PC-9 (cell line): Measurements from ENCODE around the gene KIF26B. TPM values are rescaled to one million over a fixed set of nuclear protein-coding genes. Genes with fewer than 3 reads are reported as not detected.

Experiments used
- BruUV-seq: library from RNA; stranded (reverse); fragments of 400-500 nt; replicated peaks from 2 replicates; lab custom pipeline; 2021; lab: Mats Ljungman, UMichigan
- CTCF ChIA-PET: fragments of 300-600 bp; sonication (Branson Sonifier 250); formaldehyde crosslinking; loops from one replicate; lab custom pipeline; 2022; ENCODE audit warnings: antibody characterized with exemption; lab: Charles Lee
- POLR2A ChIA-PET: fragments of 300-600 bp; sonication (Branson Sonifier 250); formaldehyde crosslinking; loops from one replicate; lab custom pipeline; 2022; ENCODE audit warnings: antibody characterized with exemption; ENCODE audit not compliant: unreplicated experiment; lab: Charles Lee
- DNase-seq, 2 experiments: peaks; one replicate each; pipeline versions ENCODE4 v3.0.0 to v3.0.0-alpha.2; 2015 to 2022; ENCODE audit warnings: mixed read lengths in 1 of 2
- H2AFZ ChIP-seq: fragments of 200-600 bp; sonication (generic); 2 replicates; pipeline ENCODE4 v1.8.1; 2017; ENCODE audit warnings: antibody characterized with exemption
- H3F3A ChIP-seq: fragments of 200-600 bp; sonication (generic); 2 replicates; pipeline ENCODE4 v1.8.1; 2017; ENCODE audit warnings: antibody characterized with exemption, mild to moderate bottlenecking, low read depth; ENCODE audit not compliant: insufficient read depth
- H3K27ac ChIP-seq: fragments of 200-600 bp; sonication (generic); 2 replicates; pipeline ENCODE4 v1.6.1; 2016; ENCODE audit warnings: mixed run types
- H3K27me3 ChIP-seq: fragments of 200-600 bp; sonication (generic); 2 replicates; pipeline ENCODE4 v1.6.1; 2016; ENCODE audit warnings: low read depth, mixed run types; ENCODE audit not compliant: insufficient read depth
- H3K36me3 ChIP-seq: fragments of 200-600 bp; sonication (generic); 2 replicates; pipeline ENCODE4 v1.6.1; 2016; ENCODE audit warnings: low read depth, mixed run types
- H3K4me1 ChIP-seq: fragments of 200-600 bp; sonication (generic); replicated peaks from 2 replicates; pipeline ENCODE4 v1.6.1; 2016; ENCODE audit warnings: mixed run types; ENCODE audit not compliant: insufficient read depth
- H3K4me2 ChIP-seq: fragments of 200-600 bp; sonication (generic); 2 replicates; pipeline ENCODE4 v1.6.1; 2017; ENCODE audit warnings: mixed run types
- H3K4me3 ChIP-seq: fragments of 200-600 bp; sonication (generic); 2 replicates; pipeline ENCODE4 v1.6.1; 2016; ENCODE audit warnings: mixed run types
- H3K79me2 ChIP-seq: fragments of 200-600 bp; sonication (generic); 2 replicates; pipeline ENCODE4 v1.6.1; 2017; ENCODE audit warnings: low read depth, mixed run types
- H3K9me2 ChIP-seq: fragments of 200-600 bp; sonication (generic); 2 replicates; pipeline ENCODE4 v1.8.1; 2017; ENCODE audit warnings: mild to moderate bottlenecking; ENCODE audit not compliant: insufficient read depth
- H3K9me3 ChIP-seq: fragments of 200-600 bp; sonication (generic); 2 replicates; pipeline ENCODE4 v1.8.1; 2016; ENCODE audit warnings: low read depth; ENCODE audit not compliant: insufficient read depth
- H4K20me1 ChIP-seq: fragments of 200-600 bp; sonication (generic); 2 replicates; pipeline ENCODE4 v1.8.1; 2017; ENCODE audit not compliant: insufficient read depth
- EZH2 ChIP-seq: fragments of 200-600 bp; sonication (generic); IDR thresholded peaks from 2 replicates; pipeline ENCODE4 v1.8.0; 2017; ENCODE audit warnings: antibody characterized with exemption, low read depth
- intact Hi-C: fragments of 100-400 bp; cut with micrococcal nuclease; formaldehyde crosslinking; loops from one replicate; pipeline ENCODE4 v1.10.0; 2022; ENCODE audit not compliant: unreplicated experiment
- total RNA-seq: library from RNA; stranded (reverse); gene quantifications from 2 replicates; pipeline ENCODE4 v1.2.3, GENCODE V29; 2021
- TF ChIP-seq, protein P1 (sequence below): fragments of 200-600 bp; sonication (generic); conservative IDR thresholded peaks from 2 replicates; pipeline ENCODE4 v1.6.1; 2017; ENCODE audit warnings: mixed run types, antibody characterized with exemption, mild to moderate bottlenecking, moderate library complexity

The KIF26B gene
- total RNA-seq, 1 experiment from 2014 or later, result 0.11 TPM

DNA sequence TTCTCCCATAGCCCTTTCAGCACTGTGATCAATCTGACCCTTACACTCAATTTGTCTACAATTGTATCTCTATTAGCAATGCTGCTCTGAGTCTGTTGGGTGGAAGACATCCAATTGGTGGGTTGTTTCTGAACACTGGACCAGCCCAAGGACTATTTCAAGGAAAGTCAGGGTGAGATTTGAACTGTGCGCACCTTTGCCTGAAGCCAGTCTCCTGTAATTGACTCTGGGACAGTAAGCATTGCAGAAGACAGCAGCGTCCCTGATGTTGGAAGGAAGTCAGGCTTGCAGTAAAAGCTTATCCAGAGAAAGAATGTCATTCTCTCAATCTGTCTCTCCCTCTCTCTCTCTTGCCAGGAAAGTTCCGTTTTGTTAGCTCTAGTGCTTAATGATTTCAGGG lies 233.9 kb downstream of the KIF26B start:
- ChIA-PET POLR2A (no interaction called here), CTCF (no interaction called here)
- Histone ChIP-seq H3K4me2 (no peak overlapping the region), H3K27ac (no peak overlapping the region), H3F3A (no peaks in the 10 kb centered on the region), H2AFZ (no peak overlapping the region), H3K9me3 (no peaks in the 10 kb centered on the region), H3K4me1 (no peaks in the 10 kb centered on the region), H3K27me3 (peaks cover 66% of the 10 kb centered on the region), H4K20me1 (no peaks in the 10 kb centered on the region), H3K4me3 (no peak overlapping the region), H3K9me2 (no peaks in the 10 kb centered on the region), H3K36me3 (no peaks in the 10 kb centered on the region), H3K79me2 (no peaks in the 10 kb centered on the region)
- intact Hi-C loops, result no loop called here
- DNase-seq, result no peak
- TF ChIP-seq, protein P1, sequence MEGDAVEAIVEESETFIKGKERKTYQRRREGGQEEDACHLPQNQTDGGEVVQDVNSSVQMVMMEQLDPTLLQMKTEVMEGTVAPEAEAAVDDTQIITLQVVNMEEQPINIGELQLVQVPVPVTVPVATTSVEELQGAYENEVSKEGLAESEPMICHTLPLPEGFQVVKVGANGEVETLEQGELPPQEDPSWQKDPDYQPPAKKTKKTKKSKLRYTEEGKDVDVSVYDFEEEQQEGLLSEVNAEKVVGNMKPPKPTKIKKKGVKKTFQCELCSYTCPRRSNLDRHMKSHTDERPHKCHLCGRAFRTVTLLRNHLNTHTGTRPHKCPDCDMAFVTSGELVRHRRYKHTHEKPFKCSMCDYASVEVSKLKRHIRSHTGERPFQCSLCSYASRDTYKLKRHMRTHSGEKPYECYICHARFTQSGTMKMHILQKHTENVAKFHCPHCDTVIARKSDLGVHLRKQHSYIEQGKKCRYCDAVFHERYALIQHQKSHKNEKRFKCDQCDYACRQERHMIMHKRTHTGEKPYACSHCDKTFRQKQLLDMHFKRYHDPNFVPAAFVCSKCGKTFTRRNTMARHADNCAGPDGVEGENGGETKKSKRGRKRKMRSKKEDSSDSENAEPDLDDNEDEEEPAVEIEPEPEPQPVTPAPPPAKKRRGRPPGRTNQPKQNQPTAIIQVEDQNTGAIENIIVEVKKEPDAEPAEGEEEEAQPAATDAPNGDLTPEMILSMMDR, result no peak
- TF ChIP-seq EZH2, result no peak
- BruUV-seq, result no TSS peak

DNA sequence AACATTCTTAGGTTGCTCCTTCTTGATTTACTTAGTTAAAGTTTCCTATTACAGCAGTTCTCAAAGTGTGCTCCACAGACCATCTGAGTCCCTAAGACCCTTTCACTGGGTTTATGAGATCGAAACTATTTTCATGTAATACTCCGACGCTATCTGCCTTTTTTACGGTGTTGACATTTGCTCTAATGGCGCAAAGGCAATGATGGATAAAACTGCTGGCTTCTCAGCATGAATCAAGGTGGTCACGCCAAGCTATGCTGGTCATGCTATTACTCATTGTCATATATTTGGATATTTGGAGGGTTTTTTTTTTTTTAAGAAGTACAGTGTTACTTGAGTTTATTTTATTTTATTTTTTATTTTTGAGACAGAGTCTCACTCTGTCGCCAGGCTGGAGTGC lies 235.1 kb downstream of the KIF26B start:
- intact Hi-C loops, result no loop called here
- TF ChIP-seq, protein P1, result no peak
- TF ChIP-seq EZH2, result no peak

DNA sequence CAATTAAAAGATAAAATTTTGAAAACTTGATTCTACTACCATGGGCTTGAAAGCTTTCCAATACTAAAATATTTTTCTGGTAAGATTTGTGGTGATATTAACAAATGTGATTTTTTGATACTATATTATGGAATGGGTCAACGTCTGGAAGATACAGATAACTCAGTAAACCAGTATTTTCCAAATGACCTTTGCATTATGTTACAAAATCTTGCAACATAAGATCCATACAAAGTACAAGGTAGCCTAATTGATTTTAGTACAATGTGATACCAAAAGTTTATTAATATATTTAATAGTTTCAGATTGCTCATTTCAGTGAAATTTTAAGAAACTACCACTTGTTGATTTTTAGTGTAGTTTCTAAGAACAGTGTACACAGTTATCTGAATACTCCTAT lies 236.2 kb downstream of the KIF26B start:
- H3K36me3 ChIP-seq, result no peaks in the 10 kb centered on the region
- H2AFZ ChIP-seq, result no peak overlapping the region
- no peak overlapping the region for H3K4me3 ChIP-seq
- intact Hi-C loops, result no loop called here
- ChIA-PET POLR2A (no interaction called here), CTCF (no interaction called here)
- H3K9me3 ChIP-seq, result no peaks in the 10 kb centered on the region
- no peak overlapping the region for H3K4me2 ChIP-seq
- H3K27me3 ChIP-seq, result peaks cover 60% of the 10 kb centered on the region
- H4K20me1 ChIP-seq, result no peaks in the 10 kb centered on the region
- no peaks in the 10 kb centered on the region for H3K9me2 ChIP-seq
- H3K79me2 ChIP-seq, result no peaks in the 10 kb centered on the region
- H3K4me1 ChIP-seq, result no peaks in the 10 kb centered on the region
- BruUV-seq, result no TSS peak
- H3F3A ChIP-seq, result no peaks in the 10 kb centered on the region
- no peak for TF ChIP-seq EZH2
- TF ChIP-seq, protein P1, result no peak
- no peak for DNase-seq
- no peak overlapping the region for H3K27ac ChIP-seq

More for the DNA sequence above, 235.1 kb downstream of the KIF26B start:
- Histone ChIP-seq H3K27ac (no peak overlapping the region), H3K4me3 (no peak overlapping the region), H3K9me2 (no peaks in the 10 kb centered on the region), H3K27me3 (peaks cover 60% of the 10 kb centered on the region), H3K4me1 (no peaks in the 10 kb centered on the region), H3F3A (no peaks in the 10 kb centered on the region), H3K4me2 (no peak overlapping the region), H2AFZ (no peak overlapping the region), H3K79me2 (no peaks in the 10 kb centered on the region), H3K9me3 (no peaks in the 10 kb centered on the region), H3K36me3 (no peaks in the 10 kb centered on the region), H4K20me1 (no peaks in the 10 kb centered on the region)
- no TSS peak for BruUV-seq
- CTCF ChIA-PET, result no interaction called here
- DNase-seq, result no peak
- POLR2A ChIA-PET, result no interaction called here
